T-helper 9 cell (primary cell): Measurements from ENCODE around the gene ARHGDIB.

Source experiments
- DNase-seq: peaks from one replicate; pipeline ENCODE4 v3.0.0-alpha.2; 2020
- total RNA-seq, 2 donors: gene quantifications; one replicate each; lab custom pipeline; 2026; lab: John Stamatoyannopoulos, UW

The ARHGDIB gene
- 651 to 755 reads per million in 2 donors for total RNA-seq

- peak; percentile 68 for DNase-seq
Observed at GRCh38 chr12:14961466-14962152, at the start of gene ARHGDIB. ARHGDIB (minus strand) TSS chr12:14961601; CDS start chr12:14950712, 10,889 bp downstream.

GRCh38 chr12:15011162-15011561 is 49.8 kb upstream of the ARHGDIB start:
- DNase-seq, result no peak

- no peak for DNase-seq
Observed at GRCh38 chr12:15007551-15007950, 46.1 kb upstream of the ARHGDIB start.

GRCh38 chr12:15005064-15005463 is 43.7 kb upstream of the ARHGDIB start:
- no peak for DNase-seq

- no peak for DNase-seq
Observed at GRCh38 chr12:15004421-15004820, 43.0 kb upstream of the ARHGDIB start.

GRCh38 chr12:15001733-15002382 is 40.5 kb upstream of the ARHGDIB start:
- DNase-seq, result no peak

- no peak for DNase-seq
Observed at GRCh38 chr12:15000575-15000974, 39.2 kb upstream of the ARHGDIB start.

GRCh38 chr12:14999695-15000365 is 38.4 kb upstream of the ARHGDIB start:
- no peak for DNase-seq

- no peak for DNase-seq
Observed at GRCh38 chr12:14999021-14999694, 37.8 kb upstream of the ARHGDIB start.

- no peak for DNase-seq
Observed at GRCh38 chr12:14997998-14998397, 36.6 kb upstream of the ARHGDIB start.

- no peak for DNase-seq
Observed at GRCh38 chr12:14995583-14996425, 34.4 kb upstream of the ARHGDIB start.

- no peak for DNase-seq
Observed at GRCh38 chr12:14994610-14995009, 33.2 kb upstream of the ARHGDIB start.

GRCh38 chr12:14993537-14994266 is 32.3 kb upstream of the ARHGDIB start:
- no peak for DNase-seq

GRCh38 chr12:14993117-14993516 is 31.7 kb upstream of the ARHGDIB start:
- no peak for DNase-seq

- DNase-seq, result no peak
Observed at GRCh38 chr12:14992673-14993072, 31.3 kb upstream of the ARHGDIB start.

- no peak for DNase-seq
Observed at GRCh38 chr12:14991069-14991468, 29.7 kb upstream of the ARHGDIB start.

GRCh38 chr12:14989790-14990189 is 28.4 kb upstream of the ARHGDIB start:
- no peak for DNase-seq

GRCh38 chr12:14988035-14988434 is 26.6 kb upstream of the ARHGDIB start:
- no peak for DNase-seq

GRCh38 chr12:14986449-14986848 is 25.0 kb upstream of the ARHGDIB start:
- DNase-seq, result no peak

- no peak for DNase-seq
Observed at GRCh38 chr12:14984766-14985285, 23.4 kb upstream of the ARHGDIB start.

GRCh38 chr12:14984036-14984435 is 22.6 kb upstream of the ARHGDIB start:
- no peak for DNase-seq
